Measurements from ENCODE around the gene OTX1. TPM values are rescaled to one million over a fixed set of nuclear protein-coding genes. Genes with fewer than 3 reads are reported as not detected.

The OTX1 gene
- total and polyA plus RNA-seq, 2 experiments from 2014 or later, result 1.3 to 2.2 TPM

GRCh38 chr2:63008838-63009237 lies 41.8 kb upstream of the OTX1 start:
- ATAC-seq, result no peak
- Histone ChIP-seq H3K79me2 (replicated peaks; ENCODE audit: insufficient read depth) (no peaks in the 10 kb centered on the region), H3K36me3 (ENCODE audit: insufficient read depth) (no peaks in the 10 kb centered on the region), H3K4me1 (ENCODE audit: insufficient read depth) (peaks cover 54% of the 10 kb centered on the region), H3K4me2 (peak overlapping the region; percentile 64), H2AFZ (no peak overlapping the region), H3K9me2 (ENCODE audit: insufficient read depth) (no peaks in the 10 kb centered on the region), H3K4me3 (peak overlapping the region; percentile 3; the same call in 1 of the 2 replicates), H3K27me3 (ENCODE audit: insufficient read depth) (no peaks in the 10 kb centered on the region), H3K27ac (ENCODE audit: low read depth) (no peak overlapping the region), H4K20me1 (replicated peaks; ENCODE audit: insufficient read depth) (no peaks in the 10 kb centered on the region), H3F3A (replicated peaks; ENCODE audit: low read depth) (no peaks in the 10 kb centered on the region)
- no peak overlapping the region for H3K4me3 Mint-ChIP-seq
- H3K9me3 Mint-ChIP-seq, result no peaks in the 10 kb centered on the region
- no peak for DNase-seq (ENCODE audit: low spot score)
- TF ChIP-seq STAT1 (IDR thresholded peaks at IDR 0.05; ENCODE audit: unreplicated experiment) (no peak), ETS1 (IDR thresholded peaks at IDR 0.05) (no peak), NANOG (IDR thresholded peaks at IDR 0.05; ENCODE audit: borderline replicate concordance) (peak; percentile 97), REST (IDR thresholded peaks at IDR 0.05; ENCODE audit: unreplicated experiment) (no peak)
- H3K27me3 Mint-ChIP-seq (ENCODE audit: insufficient read depth, low read depth, poor library complexity), result no peaks in the 10 kb centered on the region
- no peaks in the 10 kb centered on the region for H3K36me3 Mint-ChIP-seq (ENCODE audit: low read depth)
- 0 out of 2 replicates have a peak overlapping the region, but pooled peaks have one; percentile 72 for H3K27ac Mint-ChIP-seq
- peaks cover 48% of the 10 kb centered on the region for H3K4me1 Mint-ChIP-seq

- no peaks in the 10 kb centered on the region for H3F3A ChIP-seq (replicated peaks; ENCODE audit: low read depth)
- DNase-seq (ENCODE audit: low spot score), result no peak
- H4K20me1 ChIP-seq (replicated peaks; ENCODE audit: insufficient read depth), result no peaks in the 10 kb centered on the region
- H3K9me3 Mint-ChIP-seq, result no peaks in the 10 kb centered on the region
- no peaks in the 10 kb centered on the region for H3K27me3 ChIP-seq (ENCODE audit: insufficient read depth)
- peaks cover 56% of the 10 kb centered on the region for H3K4me1 ChIP-seq (ENCODE audit: insufficient read depth)
- no peak overlapping the region for H2AFZ ChIP-seq
- no peak overlapping the region for H3K27ac ChIP-seq (ENCODE audit: low read depth)
- H3K4me3 Mint-ChIP-seq, result no peak overlapping the region
- no peak overlapping the region for H3K4me3 ChIP-seq
- peak overlapping the region; percentile 64; the same call in 1 of the 2 replicates for H3K4me2 ChIP-seq
- TF ChIP-seq REST (IDR thresholded peaks at IDR 0.05; ENCODE audit: unreplicated experiment), result no peak
- TF ChIP-seq ZNF331 (CRISPR knock-in tag; IDR thresholded peaks at IDR 0.05; ENCODE audit: low read depth), result no peak
- TF ChIP-seq ETS1 (IDR thresholded peaks at IDR 0.05), result no peak
- TF ChIP-seq JUNB (IDR thresholded peaks at IDR 0.05; ENCODE audit: unreplicated experiment), result no peak
- no peak for TF ChIP-seq CREB1 (CRISPR knock-in tag; IDR thresholded peaks at IDR 0.05; ENCODE audit: low read depth)
- H3K27ac Mint-ChIP-seq, result peak overlapping the region; percentile 38; the same call in 1 of the 2 replicates
- no peaks in the 10 kb centered on the region for H3K27me3 Mint-ChIP-seq (ENCODE audit: insufficient read depth, low read depth, poor library complexity)
- no peak for ATAC-seq
- H3K9me2 ChIP-seq (ENCODE audit: insufficient read depth), result no peaks in the 10 kb centered on the region
- H3K36me3 Mint-ChIP-seq (ENCODE audit: low read depth), result no peaks in the 10 kb centered on the region
- H3K36me3 ChIP-seq (ENCODE audit: insufficient read depth), result no peaks in the 10 kb centered on the region
- no peaks in the 10 kb centered on the region for H3K79me2 ChIP-seq (replicated peaks; ENCODE audit: insufficient read depth)
- peaks cover 50% of the 10 kb centered on the region for H3K4me1 Mint-ChIP-seq
These were observed 41.1 kb upstream of the OTX1 start for GRCh38 chr2:63009490-63009889.
